ENCODE measurements around the gene ENPP7.

ENPP7 gene

DNA sequence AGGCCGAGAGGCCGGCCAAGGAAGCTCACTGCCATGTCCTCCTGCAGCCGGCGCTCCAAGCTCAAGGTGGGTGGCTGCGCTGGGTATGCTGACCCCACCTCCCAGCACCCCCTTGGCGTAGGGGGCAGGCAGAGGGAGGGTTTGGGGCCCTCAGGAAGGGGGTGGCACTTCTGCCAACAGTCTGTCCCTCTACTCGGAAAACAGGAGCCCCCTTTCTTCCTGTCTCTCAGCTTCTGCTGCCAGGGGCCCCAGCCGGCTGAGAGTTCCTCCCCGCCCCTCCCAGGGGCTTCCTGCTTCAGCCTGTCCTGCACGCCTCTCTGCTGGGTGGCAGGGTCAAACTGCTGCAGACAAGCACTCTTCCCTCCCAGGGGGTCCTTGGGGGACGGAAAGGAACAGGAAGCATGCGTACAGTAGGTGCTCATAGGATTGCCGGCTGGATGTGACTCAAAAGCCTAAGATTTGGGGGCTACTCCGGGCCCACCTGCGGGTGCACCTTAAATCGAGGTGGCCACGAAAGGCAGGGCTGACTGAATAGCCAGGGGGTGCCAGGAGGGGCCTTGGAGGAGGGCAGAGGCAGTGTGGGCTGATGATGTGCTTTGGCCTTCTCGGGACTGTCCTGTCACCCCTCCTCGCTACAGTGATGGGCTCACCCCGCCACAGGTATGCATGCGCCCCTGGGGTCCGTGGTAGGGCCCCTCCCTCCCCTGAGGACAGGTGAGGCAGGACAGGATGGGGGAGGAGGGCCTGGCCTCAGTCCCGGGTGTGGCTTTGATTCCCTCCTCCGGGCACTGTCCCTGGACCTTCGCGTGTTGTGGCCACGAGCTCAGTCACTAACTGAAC is 51.2 kb downstream of the ENPP7 start:
- Histone ChIP-seq H3K9me3 (ENCODE audit: insufficient read depth, low read length) (no peaks in the 10 kb centered on the region), H4K20me1 (ENCODE audit: insufficient read depth, low read length) (peaks cover 16% of the 10 kb centered on the region), H3K4me1 (ENCODE audit: low read length) (peaks cover 9% of the 10 kb centered on the region), H3K4me2 (ENCODE audit: low read length) (no peak overlapping the region), H3K9ac (ENCODE audit: low read length) (no peak overlapping the region), H3K27me3 (ENCODE audit: low read depth, low read length) (peaks cover 2% of the 10 kb centered on the region), H3K36me3 (replicated peaks; ENCODE audit: low read depth, low read length) (peaks cover 42% of the 10 kb centered on the region), H3K4me3 (ENCODE audit: low read length) (no peak overlapping the region), H3K27ac (ENCODE audit: low read length) (no peak overlapping the region), H2AFZ (ENCODE audit: low read depth, low read length) (no peak overlapping the region), H3K79me2 (ENCODE audit: low read length) (peaks cover 18% of the 10 kb centered on the region)
- no peak for TF ChIP-seq EZH2phosphoT487 (IDR thresholded peaks at IDR 0.05; ENCODE audit: low read depth)
- TF ChIP-seq, protein P1, sequence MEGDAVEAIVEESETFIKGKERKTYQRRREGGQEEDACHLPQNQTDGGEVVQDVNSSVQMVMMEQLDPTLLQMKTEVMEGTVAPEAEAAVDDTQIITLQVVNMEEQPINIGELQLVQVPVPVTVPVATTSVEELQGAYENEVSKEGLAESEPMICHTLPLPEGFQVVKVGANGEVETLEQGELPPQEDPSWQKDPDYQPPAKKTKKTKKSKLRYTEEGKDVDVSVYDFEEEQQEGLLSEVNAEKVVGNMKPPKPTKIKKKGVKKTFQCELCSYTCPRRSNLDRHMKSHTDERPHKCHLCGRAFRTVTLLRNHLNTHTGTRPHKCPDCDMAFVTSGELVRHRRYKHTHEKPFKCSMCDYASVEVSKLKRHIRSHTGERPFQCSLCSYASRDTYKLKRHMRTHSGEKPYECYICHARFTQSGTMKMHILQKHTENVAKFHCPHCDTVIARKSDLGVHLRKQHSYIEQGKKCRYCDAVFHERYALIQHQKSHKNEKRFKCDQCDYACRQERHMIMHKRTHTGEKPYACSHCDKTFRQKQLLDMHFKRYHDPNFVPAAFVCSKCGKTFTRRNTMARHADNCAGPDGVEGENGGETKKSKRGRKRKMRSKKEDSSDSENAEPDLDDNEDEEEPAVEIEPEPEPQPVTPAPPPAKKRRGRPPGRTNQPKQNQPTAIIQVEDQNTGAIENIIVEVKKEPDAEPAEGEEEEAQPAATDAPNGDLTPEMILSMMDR (IDR thresholded peaks at IDR 0.05; ENCODE audit: low read depth, low read length): no peak

DNA sequence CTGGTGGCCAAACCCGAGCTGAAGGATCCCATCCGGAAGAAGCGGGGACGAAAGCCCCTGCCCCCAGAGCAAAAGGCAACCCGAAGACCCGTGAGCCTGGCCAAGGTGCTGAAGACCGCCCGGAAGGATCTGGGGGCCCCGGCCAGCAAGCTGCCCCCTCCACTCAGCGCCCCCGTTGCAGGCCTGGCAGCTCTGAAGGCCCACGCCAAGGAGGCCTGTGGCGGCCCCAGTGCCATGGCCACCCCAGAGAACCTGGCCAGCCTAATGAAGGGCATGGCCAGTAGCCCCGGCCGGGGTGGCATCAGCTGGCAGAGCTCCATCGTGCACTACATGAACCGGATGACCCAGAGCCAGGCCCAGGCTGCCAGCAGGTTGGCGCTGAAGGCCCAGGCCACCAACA is 53.1 kb downstream of the ENPP7 start:
- TF ChIP-seq, protein P1 (IDR thresholded peaks at IDR 0.05; ENCODE audit: low read depth, low read length): no peak
- no peak for TF ChIP-seq EZH2phosphoT487 (IDR thresholded peaks at IDR 0.05; ENCODE audit: low read depth)
- H3K4me3 ChIP-seq (ENCODE audit: low read length): no peak overlapping the region
- H3K27ac ChIP-seq (ENCODE audit: low read length): no peak overlapping the region
- H2AFZ ChIP-seq (ENCODE audit: low read depth, low read length): no peak overlapping the region
- no peak overlapping the region for H3K4me2 ChIP-seq (ENCODE audit: low read length)
- peaks cover 42% of the 10 kb centered on the region for H3K36me3 ChIP-seq (replicated peaks; ENCODE audit: low read depth, low read length)
- H3K27me3 ChIP-seq (ENCODE audit: low read depth, low read length): no peaks in the 10 kb centered on the region
- peaks cover 9% of the 10 kb centered on the region for H3K79me2 ChIP-seq (ENCODE audit: low read length)
- H3K9ac ChIP-seq (ENCODE audit: low read length): no peak overlapping the region
- H3K4me1 ChIP-seq (ENCODE audit: low read length): peaks cover 6% of the 10 kb centered on the region
- H4K20me1 ChIP-seq (ENCODE audit: insufficient read depth, low read length): peaks cover 16% of the 10 kb centered on the region
- H3K9me3 ChIP-seq (ENCODE audit: insufficient read depth, low read length): no peaks in the 10 kb centered on the region

DNA sequence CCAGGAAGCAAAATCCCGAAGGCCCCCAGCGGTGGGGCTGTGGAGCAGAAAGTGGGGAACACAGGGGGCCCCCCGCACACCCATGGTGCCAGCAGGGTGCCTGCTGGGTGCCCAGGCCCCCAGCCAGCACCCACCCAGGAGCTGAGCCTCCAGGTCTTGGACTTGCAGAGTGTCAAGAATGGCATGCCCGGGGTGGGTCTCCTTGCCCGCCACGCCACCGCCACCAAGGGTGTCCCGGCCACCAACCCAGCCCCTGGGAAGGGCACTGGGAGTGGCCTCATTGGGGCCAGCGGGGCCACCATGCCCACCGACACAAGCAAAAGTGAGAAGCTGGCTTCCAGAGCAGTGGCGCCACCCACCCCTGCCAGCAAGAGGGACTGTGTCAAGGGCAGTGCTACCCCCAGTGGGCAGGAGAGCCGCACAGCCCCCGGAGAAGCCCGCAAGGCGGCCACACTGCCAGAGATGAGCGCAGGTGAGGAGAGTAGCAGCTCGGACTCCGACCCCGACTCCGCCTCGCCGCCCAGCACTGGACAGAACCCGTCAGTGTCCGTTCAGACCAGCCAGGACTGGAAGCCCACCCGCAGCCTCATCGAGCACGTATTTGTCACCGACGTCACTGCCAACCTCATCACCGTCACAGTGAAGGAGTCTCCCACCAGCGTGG is 53.7 kb downstream of the ENPP7 start:
- H3K27ac ChIP-seq (ENCODE audit: low read length): no peak overlapping the region
- H2AFZ ChIP-seq (ENCODE audit: low read depth, low read length): no peak overlapping the region
- TF ChIP-seq, protein P1 (IDR thresholded peaks at IDR 0.05; ENCODE audit: low read depth, low read length): no peak
- H3K4me2 ChIP-seq (ENCODE audit: low read length): no peak overlapping the region
- no peak overlapping the region for H3K4me3 ChIP-seq (ENCODE audit: low read length)
- no peaks in the 10 kb centered on the region for H3K9me3 ChIP-seq (ENCODE audit: insufficient read depth, low read length)
- H3K4me1 ChIP-seq (ENCODE audit: low read length): no peaks in the 10 kb centered on the region
- peaks cover 4% of the 10 kb centered on the region for H3K79me2 ChIP-seq (ENCODE audit: low read length)
- H3K9ac ChIP-seq (ENCODE audit: low read length): no peak overlapping the region
- peaks cover 11% of the 10 kb centered on the region for H4K20me1 ChIP-seq (ENCODE audit: insufficient read depth, low read length)
- no peaks in the 10 kb centered on the region for H3K27me3 ChIP-seq (ENCODE audit: low read depth, low read length)
- peaks cover 40% of the 10 kb centered on the region for H3K36me3 ChIP-seq (replicated peaks; ENCODE audit: low read depth, low read length)
